HepG2 (cell line): Measurements from ENCODE around the gene RNU7-1. TPM values are rescaled to one million over a fixed set of nuclear protein-coding genes. Genes with fewer than 3 reads are reported as not detected.

ENCODE experiments used
- POGK ChIP-seq: sonication (generic); formaldehyde crosslinking; conservative IDR thresholded peaks from 2 replicates; pipeline ENCODE4 v1.8.0; 2022; ENCODE audit warnings: mild to moderate bottlenecking, moderate library complexity, missing genetic modification reagents
- REPIN1 ChIP-seq: sonication (generic); formaldehyde crosslinking; IDR thresholded peaks from 2 replicates; pipeline ENCODE4 v1.8.0; 2022; ENCODE audit warnings: missing genetic modification reagents, low read depth, mild to moderate bottlenecking, borderline replicate concordance
- SRSF9 ChIP-seq: fragments of 200-400 bp; formaldehyde crosslinking; IDR thresholded peaks from 2 replicates; pipeline ENCODE4 v1.6.1; 2018; ENCODE audit warnings: borderline replicate concordance, mild to moderate bottlenecking, low read depth, low read length; ENCODE audit not compliant: insufficient read depth, poor library complexity, severe bottlenecking
- TAF15 ChIP-seq: fragments of 200-400 bp; formaldehyde crosslinking; IDR thresholded peaks from one replicate; pipeline ENCODE4 v1.6.1; 2018; ENCODE audit warnings: mild to moderate bottlenecking, low read depth, low read length; ENCODE audit not compliant: poor library complexity, severe bottlenecking
- ZMYM3 ChIP-seq: sonication (generic); formaldehyde crosslinking; IDR thresholded peaks from 2 replicates; pipeline ENCODE4 v1.5.1; 2020; ENCODE audit warnings: mild to moderate bottlenecking, missing genetic modification reagents
- ZNF800 ChIP-seq: sonication (generic); formaldehyde crosslinking; IDR thresholded peaks from 2 replicates; pipeline ENCODE4 v1.4.0; 2020; ENCODE audit warnings: missing genetic modification reagents
- polyA plus RNA-seq, 8 experiments: library from polyadenylated mRNA; depleted of rRNA in 3 of 8; stranded (reverse) in 7 of 8; unstranded in 1 of 8; fragments of >200 nt; fragmentation: Illumina TruSeq in 4 of 8; extraction: Trizol in 4 of 8; gene quantifications; 2 replicates each; pipeline versions ENCODE4 v1.2.1 to v1.2.3, GENCODE V29; 2011 to 2016; ENCODE audit warnings: low read depth in 4 of 8, missing spikeins in 1 of 8, mixed read lengths in 1 of 8; ENCODE audit not compliant: insufficient read depth in 1 of 8
- total RNA-seq, 5 experiments: library from RNA; depleted of rRNA; stranded (reverse); fragments of >200 nt; fragmentation: Illumina TruSeq; extraction: Trizol; gene quantifications; 2 replicates each; pipeline ENCODE4 v1.2.3, GENCODE V29; 2016; ENCODE audit warnings: low read depth in 1 of 5
- TF ChIP-seq, protein P1 (sequence below): sonication (generic); formaldehyde crosslinking; IDR thresholded peaks from 2 replicates; pipeline ENCODE4 v1.4.0; 2020; ENCODE audit warnings: missing genetic modification reagents
- TF ChIP-seq, protein P2 (sequence below): sonication (generic); formaldehyde crosslinking; IDR thresholded peaks from 2 replicates; pipeline ENCODE4 v1.4.0; 2020; ENCODE audit warnings: low read depth, mild to moderate bottlenecking, missing genetic modification reagents
- TF ChIP-seq, protein P3 (sequence below): sonication (generic); formaldehyde crosslinking; IDR thresholded peaks from 2 replicates; pipeline ENCODE4 v1.9.0; 2022; ENCODE audit warnings: missing genetic modification reagents, mild to moderate bottlenecking, borderline replicate concordance
- TF ChIP-seq, protein P4 (sequence below): sonication (generic); formaldehyde crosslinking; IDR thresholded peaks from 2 replicates; pipeline ENCODE4 v1.5.0; 2020; ENCODE audit warnings: mild to moderate bottlenecking, missing genetic modification reagents
- TF ChIP-seq, protein P5 (sequence below): sonication (generic); formaldehyde crosslinking; IDR thresholded peaks from 2 replicates; pipeline ENCODE4 v1.8.0; 2022; ENCODE audit warnings: missing genetic modification reagents, mild to moderate bottlenecking, borderline replicate concordance

RNU7-1 gene
- total and polyA plus RNA-seq, 2 of the 13 experiments (the other 11 are each of a cell fraction or from before 2014, with no cell fraction given): not detected

GRCh38 chr12:6964605-6965025, 21.0 kb downstream of the RNU7-1 start (continued):
- TF ChIP-seq, protein P1, sequence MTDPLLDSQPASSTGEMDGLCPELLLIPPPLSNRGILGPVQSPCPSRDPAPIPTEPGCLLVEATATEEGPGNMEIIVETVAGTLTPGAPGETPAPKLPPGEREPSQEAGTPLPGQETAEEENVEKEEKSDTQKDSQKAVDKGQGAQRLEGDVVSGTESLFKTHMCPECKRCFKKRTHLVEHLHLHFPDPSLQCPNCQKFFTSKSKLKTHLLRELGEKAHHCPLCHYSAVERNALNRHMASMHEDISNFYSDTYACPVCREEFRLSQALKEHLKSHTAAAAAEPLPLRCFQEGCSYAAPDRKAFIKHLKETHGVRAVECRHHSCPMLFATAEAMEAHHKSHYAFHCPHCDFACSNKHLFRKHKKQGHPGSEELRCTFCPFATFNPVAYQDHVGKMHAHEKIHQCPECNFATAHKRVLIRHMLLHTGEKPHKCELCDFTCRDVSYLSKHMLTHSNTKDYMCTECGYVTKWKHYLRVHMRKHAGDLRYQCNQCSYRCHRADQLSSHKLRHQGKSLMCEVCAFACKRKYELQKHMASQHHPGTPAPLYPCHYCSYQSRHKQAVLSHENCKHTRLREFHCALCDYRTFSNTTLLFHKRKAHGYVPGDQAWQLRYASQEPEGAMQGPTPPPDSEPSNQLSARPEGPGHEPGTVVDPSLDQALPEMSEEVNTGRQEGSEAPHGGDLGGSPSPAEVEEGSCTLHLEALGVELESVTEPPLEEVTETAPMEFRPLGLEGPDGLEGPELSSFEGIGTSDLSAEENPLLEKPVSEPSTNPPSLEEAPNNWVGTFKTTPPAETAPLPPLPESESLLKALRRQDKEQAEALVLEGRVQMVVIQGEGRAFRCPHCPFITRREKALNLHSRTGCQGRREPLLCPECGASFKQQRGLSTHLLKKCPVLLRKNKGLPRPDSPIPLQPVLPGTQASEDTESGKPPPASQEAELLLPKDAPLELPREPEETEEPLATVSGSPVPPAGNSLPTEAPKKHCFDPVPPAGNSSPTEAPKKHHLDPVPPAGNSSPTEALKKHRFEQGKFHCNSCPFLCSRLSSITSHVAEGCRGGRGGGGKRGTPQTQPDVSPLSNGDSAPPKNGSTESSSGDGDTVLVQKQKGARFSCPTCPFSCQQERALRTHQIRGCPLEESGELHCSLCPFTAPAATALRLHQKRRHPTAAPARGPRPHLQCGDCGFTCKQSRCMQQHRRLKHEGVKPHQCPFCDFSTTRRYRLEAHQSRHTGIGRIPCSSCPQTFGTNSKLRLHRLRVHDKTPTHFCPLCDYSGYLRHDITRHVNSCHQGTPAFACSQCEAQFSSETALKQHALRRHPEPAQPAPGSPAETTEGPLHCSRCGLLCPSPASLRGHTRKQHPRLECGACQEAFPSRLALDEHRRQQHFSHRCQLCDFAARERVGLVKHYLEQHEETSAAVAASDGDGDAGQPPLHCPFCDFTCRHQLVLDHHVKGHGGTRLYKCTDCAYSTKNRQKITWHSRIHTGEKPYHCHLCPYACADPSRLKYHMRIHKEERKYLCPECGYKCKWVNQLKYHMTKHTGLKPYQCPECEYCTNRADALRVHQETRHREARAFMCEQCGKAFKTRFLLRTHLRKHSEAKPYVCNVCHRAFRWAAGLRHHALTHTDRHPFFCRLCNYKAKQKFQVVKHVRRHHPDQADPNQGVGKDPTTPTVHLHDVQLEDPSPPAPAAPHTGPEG: no peak
- no peak for TF ChIP-seq TAF15
- no peak for TF ChIP-seq POGK (CRISPR knock-in tag)
- TF ChIP-seq ZMYM3 (CRISPR knock-in tag): no peak
- TF ChIP-seq SRSF9: no peak
- TF ChIP-seq, protein P2, sequence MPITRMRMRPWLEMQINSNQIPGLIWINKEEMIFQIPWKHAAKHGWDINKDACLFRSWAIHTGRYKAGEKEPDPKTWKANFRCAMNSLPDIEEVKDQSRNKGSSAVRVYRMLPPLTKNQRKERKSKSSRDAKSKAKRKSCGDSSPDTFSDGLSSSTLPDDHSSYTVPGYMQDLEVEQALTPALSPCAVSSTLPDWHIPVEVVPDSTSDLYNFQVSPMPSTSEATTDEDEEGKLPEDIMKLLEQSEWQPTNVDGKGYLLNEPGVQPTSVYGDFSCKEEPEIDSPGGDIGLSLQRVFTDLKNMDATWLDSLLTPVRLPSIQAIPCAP: no peak
- no peak for TF ChIP-seq REPIN1 (CRISPR knock-in tag)
- no peak for TF ChIP-seq ZNF800 (CRISPR knock-in tag)
- TF ChIP-seq, protein P3, sequence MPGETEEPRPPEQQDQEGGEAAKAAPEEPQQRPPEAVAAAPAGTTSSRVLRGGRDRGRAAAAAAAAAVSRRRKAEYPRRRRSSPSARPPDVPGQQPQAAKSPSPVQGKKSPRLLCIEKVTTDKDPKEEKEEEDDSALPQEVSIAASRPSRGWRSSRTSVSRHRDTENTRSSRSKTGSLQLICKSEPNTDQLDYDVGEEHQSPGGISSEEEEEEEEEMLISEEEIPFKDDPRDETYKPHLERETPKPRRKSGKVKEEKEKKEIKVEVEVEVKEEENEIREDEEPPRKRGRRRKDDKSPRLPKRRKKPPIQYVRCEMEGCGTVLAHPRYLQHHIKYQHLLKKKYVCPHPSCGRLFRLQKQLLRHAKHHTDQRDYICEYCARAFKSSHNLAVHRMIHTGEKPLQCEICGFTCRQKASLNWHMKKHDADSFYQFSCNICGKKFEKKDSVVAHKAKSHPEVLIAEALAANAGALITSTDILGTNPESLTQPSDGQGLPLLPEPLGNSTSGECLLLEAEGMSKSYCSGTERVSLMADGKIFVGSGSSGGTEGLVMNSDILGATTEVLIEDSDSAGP: peak; percentile 2; the same call in 1 of the 2 replicates
- TF ChIP-seq, protein P4, sequence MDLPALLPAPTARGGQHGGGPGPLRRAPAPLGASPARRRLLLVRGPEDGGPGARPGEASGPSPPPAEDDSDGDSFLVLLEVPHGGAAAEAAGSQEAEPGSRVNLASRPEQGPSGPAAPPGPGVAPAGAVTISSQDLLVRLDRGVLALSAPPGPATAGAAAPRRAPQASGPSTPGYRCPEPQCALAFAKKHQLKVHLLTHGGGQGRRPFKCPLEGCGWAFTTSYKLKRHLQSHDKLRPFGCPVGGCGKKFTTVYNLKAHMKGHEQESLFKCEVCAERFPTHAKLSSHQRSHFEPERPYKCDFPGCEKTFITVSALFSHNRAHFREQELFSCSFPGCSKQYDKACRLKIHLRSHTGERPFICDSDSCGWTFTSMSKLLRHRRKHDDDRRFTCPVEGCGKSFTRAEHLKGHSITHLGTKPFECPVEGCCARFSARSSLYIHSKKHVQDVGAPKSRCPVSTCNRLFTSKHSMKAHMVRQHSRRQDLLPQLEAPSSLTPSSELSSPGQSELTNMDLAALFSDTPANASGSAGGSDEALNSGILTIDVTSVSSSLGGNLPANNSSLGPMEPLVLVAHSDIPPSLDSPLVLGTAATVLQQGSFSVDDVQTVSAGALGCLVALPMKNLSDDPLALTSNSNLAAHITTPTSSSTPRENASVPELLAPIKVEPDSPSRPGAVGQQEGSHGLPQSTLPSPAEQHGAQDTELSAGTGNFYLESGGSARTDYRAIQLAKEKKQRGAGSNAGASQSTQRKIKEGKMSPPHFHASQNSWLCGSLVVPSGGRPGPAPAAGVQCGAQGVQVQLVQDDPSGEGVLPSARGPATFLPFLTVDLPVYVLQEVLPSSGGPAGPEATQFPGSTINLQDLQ (CRISPR knock-in tag): no peak
- TF ChIP-seq, protein P5, sequence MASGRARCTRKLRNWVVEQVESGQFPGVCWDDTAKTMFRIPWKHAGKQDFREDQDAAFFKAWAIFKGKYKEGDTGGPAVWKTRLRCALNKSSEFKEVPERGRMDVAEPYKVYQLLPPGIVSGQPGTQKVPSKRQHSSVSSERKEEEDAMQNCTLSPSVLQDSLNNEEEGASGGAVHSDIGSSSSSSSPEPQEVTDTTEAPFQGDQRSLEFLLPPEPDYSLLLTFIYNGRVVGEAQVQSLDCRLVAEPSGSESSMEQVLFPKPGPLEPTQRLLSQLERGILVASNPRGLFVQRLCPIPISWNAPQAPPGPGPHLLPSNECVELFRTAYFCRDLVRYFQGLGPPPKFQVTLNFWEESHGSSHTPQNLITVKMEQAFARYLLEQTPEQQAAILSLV (CRISPR knock-in tag): no peak
